ENCODE measurements around the gene ACVR1C. TPM values are rescaled to one million over a fixed set of nuclear protein-coding genes. Genes with fewer than 3 reads are reported as not detected.

The ACVR1C gene
- total and polyA plus RNA-seq, 3 donors from 2014 or later, result 0.47 to 2.3 (median 1.4) TPM

- intact Hi-C loops (cut with DNase I; ENCODE audit: low total_unique reads), result no loop called here
- no peak overlapping the region for H3K4me3 ChIP-seq
- TF ChIP-seq CTCF (IDR thresholded peaks at IDR 0.05), result no peak
- TF ChIP-seq POLR2A (IDR thresholded peaks at IDR 0.05), result no peak
- no peaks in the 10 kb centered on the region for H3K4me1 ChIP-seq
- no peak overlapping the region for H3K27ac ChIP-seq
- no peaks in the 10 kb centered on the region for H3K27me3 ChIP-seq
- DNase-seq, result no peak
- no peaks in the 10 kb centered on the region for H3K9me3 ChIP-seq
- WGBS, 2 donors, result 70% methylated on average over 3 of the region's 3 CpGs
- no peaks in the 10 kb centered on the region for H3K36me3 ChIP-seq (ENCODE audit: low read depth, missing control alignments)
Measured at GRCh38 chr2:157559061-157559460, 69.6 kb downstream of the ACVR1C start.

- no peak for DNase-seq
- H3K4me3 ChIP-seq, result no peak overlapping the region
- intact Hi-C loops (cut with DNase I; ENCODE audit: low total_unique reads), result no loop called here
- no peaks in the 10 kb centered on the region for H3K4me1 ChIP-seq
- TF ChIP-seq POLR2A (IDR thresholded peaks at IDR 0.05) (no peak), CTCF (IDR thresholded peaks at IDR 0.05) (no peak)
- no peak overlapping the region for H3K27ac ChIP-seq
- no peaks in the 10 kb centered on the region for H3K36me3 ChIP-seq (ENCODE audit: low read depth, missing control alignments)
- no peaks in the 10 kb centered on the region for H3K27me3 ChIP-seq
- no peaks in the 10 kb centered on the region for H3K9me3 ChIP-seq
- 59 to 62% methylated on average over 1 of the region's 1 CpG for WGBS, 2 donors
Measured at GRCh38 chr2:157557770-157558169, 70.9 kb downstream of the ACVR1C start.

GRCh38 chr2:157540102-157540501 is 88.6 kb downstream of the ACVR1C start:
- no peaks in the 10 kb centered on the region for H3K36me3 ChIP-seq (ENCODE audit: low read depth, missing control alignments)
- H3K27me3 ChIP-seq, result no peaks in the 10 kb centered on the region
- intact Hi-C loops (cut with DNase I; ENCODE audit: low total_unique reads), result no loop called here
- no peak for TF ChIP-seq CTCF (IDR thresholded peaks at IDR 0.05)
- TF ChIP-seq POLR2A (IDR thresholded peaks at IDR 0.05), result no peak
- H3K4me3 ChIP-seq, result no peak overlapping the region
- H3K27ac ChIP-seq, result no peak overlapping the region
- 91 to 93% methylated on average over 5 of the region's 5 CpGs for WGBS, 2 donors
- DNase-seq, result no peak
- H3K9me3 ChIP-seq, result no peaks in the 10 kb centered on the region
- H3K4me1 ChIP-seq, result no peaks in the 10 kb centered on the region

- intact Hi-C loops (cut with DNase I; ENCODE audit: low total_unique reads), result no loop called here
- Histone ChIP-seq H3K36me3 (ENCODE audit: low read depth, missing control alignments) (no peaks in the 10 kb centered on the region), H3K4me1 (no peaks in the 10 kb centered on the region), H3K27me3 (no peaks in the 10 kb centered on the region), H3K27ac (no peak overlapping the region), H3K9me3 (no peaks in the 10 kb centered on the region), H3K4me3 (no peak overlapping the region)
- no peak for DNase-seq
- TF ChIP-seq POLR2A (IDR thresholded peaks at IDR 0.05), result no peak
- no peak for TF ChIP-seq CTCF (IDR thresholded peaks at IDR 0.05)
- 90 to 92% methylated on average over 1 of the region's 1 CpG for WGBS, 2 donors
Measured at GRCh38 chr2:157538064-157538463, 90.6 kb downstream of the ACVR1C start.

GRCh38 chr2:157536815-157537214 is 91.8 kb downstream of the ACVR1C start:
- WGBS, 2 donors, result 93% methylated on average over 1 of the region's 1 CpG
- H3K36me3 ChIP-seq (ENCODE audit: low read depth, missing control alignments), result no peaks in the 10 kb centered on the region
- intact Hi-C loops (cut with DNase I; ENCODE audit: low total_unique reads), result no loop called here
- no peaks in the 10 kb centered on the region for H3K9me3 ChIP-seq
- H3K4me3 ChIP-seq, result no peak overlapping the region
- TF ChIP-seq POLR2A (IDR thresholded peaks at IDR 0.05) (no peak), CTCF (IDR thresholded peaks at IDR 0.05) (no peak)
- no peak for DNase-seq
- no peak overlapping the region for H3K27ac ChIP-seq
- no peaks in the 10 kb centered on the region for H3K27me3 ChIP-seq
- no peaks in the 10 kb centered on the region for H3K4me1 ChIP-seq

All from testis (tissue), 3 donors.